ENCODE results near the gene TMPO.
"Not testable (repeated sequence)": the region's sequence is repeated elsewhere in the genome, so short reads cannot be mapped to it uniquely, and the experiment has no call there.

The TMPO gene

DNA sequence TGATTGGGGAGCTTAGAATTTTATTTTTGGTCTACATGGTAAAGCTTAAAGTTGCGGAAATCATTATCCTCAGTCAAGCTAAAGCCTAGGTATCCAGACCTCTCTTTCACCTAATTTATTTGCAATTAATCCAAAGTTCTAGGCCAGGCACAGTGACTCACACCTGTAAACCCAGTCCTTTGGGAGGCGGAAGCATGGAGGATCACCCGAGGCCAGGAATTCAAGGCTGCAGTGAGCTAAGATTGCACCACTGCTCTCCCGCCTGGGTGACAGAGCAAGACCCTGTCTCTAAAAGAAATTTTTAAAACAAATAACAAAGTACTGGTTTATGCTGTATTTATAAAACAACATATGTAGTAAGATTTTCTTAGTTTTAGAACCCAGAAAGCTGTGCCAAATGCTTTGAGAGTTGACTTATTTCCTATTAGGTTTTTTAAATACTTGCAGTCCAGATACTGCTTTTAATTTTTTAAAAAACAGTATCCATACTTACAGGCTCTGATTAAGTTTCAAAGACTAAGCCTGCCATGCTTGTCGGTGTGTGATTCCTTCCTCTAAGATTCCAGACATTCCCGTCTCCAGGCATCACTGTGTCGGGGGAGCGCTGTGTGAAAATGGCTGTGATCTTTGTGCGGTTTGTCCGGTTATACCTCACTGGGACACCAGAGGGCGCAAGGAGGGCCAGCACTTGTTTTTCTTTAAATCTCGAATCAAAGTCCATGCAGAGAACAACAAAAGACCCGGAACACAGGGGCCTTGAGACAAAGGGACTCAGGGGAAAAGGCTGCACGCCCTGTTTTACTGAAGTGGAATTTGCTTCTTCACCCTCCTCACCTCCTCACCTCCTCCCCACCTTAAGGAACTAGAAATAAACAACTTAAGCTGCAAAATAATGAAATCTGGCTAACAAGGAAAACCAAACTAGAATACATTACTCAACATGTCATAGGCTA is 24.6 kb upstream of the TMPO start:
- FAIRE-seq = peak; percentile 87
- peak; percentile 49 for DNase-seq (ENCODE audit: insufficient read length, low spot score)
- TF ChIP-seq POLR2A (IDR thresholded peaks at IDR 0.05; ENCODE audit: low read depth, low read length) = no peak

DNA sequence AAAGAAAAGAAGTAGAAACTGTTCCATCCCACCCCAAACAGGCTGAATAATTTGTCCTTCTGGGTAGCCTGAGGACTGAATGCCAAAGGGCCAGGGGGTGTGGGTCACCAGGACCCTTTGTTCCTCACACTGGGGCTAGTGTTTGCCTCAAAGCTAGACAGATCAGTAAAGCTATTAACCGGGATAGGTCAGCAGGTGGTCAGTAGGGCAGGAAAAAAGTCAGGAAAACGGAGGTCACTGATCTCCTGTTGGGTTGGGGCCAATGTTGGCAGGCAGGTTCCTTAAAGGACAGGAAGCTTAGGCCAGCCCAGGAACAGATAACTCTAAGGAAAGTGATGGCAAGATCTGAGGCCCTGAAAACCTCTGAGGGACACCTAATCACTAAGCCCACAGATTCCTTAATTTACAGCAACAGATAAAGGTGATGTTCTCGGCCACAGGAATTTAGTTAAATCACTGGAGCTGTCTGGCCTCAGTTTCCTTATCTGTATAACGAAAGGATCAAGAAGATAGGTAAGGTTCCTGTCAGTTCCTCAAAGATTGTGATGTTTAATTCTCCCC is 22.7 kb upstream of the TMPO start:
- FAIRE-seq (no peak), DNase-seq (ENCODE audit: insufficient read length, low spot score) (no peak)
- no peak for TF ChIP-seq POLR2A (IDR thresholded peaks at IDR 0.05; ENCODE audit: low read depth, low read length)

DNA sequence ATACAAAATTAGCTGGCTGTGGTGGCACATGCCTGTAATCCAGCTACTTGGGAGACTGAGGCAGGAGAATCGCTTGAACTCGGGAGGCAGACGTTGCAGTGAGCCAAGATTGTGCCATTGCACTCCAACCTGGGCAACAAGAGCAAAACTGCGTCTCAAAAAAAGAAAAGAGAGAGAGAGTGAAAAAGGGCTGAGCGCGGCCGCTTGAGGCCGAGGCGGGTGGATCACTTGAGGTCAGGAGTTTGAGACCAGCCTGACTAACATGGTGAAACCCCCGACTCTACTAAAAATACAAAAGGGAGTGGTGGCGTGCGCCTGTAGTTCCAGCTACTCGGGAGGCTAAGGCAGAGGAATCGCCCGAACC is 14.1 kb upstream of the TMPO start:
- not testable (repeated sequence) for DNase-seq (ENCODE audit: insufficient read length, low spot score); FAIRE-seq

DNA sequence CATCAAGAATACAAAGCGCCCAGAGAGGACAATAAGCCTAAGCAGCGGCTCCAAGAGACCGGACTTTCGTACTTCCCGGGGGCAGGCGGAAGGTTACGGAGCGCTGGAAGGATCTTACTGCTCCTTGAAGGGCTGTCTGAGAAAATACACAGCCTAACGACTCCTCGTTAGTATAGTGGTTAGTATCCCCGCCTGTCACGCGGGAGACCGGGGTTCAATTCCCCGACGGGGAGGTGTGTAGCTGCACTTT is 12.1 kb upstream of the TMPO start:
- DNase-seq (ENCODE audit: insufficient read length, low spot score) (peak; percentile 40), FAIRE-seq (no peak)
- TF ChIP-seq POLR2A (IDR thresholded peaks at IDR 0.05; ENCODE audit: low read depth, low read length) = no peak

DNA sequence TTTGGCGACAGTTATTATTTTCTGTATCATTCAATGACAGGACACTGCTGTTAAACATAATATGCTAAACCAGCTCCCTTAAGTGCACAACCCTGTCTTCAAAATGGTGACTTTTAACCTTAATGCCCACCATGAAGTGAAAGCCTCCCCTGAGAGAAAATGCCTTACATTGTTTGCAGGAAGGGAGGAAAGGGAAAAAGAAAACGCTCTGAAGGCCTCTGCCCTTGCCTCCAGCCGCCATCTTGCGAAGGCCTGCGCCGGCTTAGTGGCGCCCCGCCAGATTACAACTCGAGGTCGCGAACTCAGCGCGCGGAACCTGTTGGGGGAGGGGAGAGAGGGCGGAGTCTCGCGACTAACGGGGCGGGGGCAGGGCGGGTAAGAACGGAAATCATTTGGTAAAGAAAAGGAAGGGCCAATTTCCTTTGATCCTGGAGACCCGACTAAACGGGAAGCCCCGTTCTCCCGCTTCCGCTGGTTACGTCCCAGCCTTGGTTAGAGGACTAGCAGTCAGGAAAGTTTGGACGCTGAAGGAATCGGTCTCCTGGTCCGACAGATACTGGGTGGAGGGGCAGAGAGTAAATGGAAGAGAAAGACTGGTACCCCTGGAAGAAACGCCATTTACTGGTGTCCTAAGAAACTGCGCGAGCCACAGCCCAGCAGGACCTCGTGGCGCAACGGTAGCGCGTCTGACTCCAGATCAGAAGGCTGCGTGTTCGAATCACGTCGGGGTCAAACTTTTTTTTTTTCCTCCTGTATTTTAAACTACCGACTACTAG is 11.6 kb upstream of the TMPO start:
- no peak; the same call in 1 of the 2 replicates for TF ChIP-seq POLR2A (IDR thresholded peaks at IDR 0.05; ENCODE audit: low read depth, low read length)
- FAIRE-seq = no peak
- DNase-seq (ENCODE audit: insufficient read length, low spot score) = peak; percentile 49

DNA sequence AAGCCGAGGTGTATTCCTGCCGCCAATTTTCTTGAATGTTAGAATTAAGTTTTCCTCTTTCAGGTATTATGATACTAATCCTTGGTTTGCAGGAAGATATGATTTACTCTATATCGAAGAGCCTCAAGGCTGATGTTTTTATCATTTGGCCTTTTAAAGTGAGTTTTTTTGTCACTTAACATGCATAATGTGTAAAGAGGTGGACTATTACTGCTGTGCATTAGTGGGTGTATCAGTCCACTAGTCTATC is 11.1 kb upstream of the TMPO start:
- FAIRE-seq (no peak), DNase-seq (ENCODE audit: insufficient read length, low spot score) (no peak)
- no peak for TF ChIP-seq POLR2A (IDR thresholded peaks at IDR 0.05; ENCODE audit: low read depth, low read length)

DNA sequence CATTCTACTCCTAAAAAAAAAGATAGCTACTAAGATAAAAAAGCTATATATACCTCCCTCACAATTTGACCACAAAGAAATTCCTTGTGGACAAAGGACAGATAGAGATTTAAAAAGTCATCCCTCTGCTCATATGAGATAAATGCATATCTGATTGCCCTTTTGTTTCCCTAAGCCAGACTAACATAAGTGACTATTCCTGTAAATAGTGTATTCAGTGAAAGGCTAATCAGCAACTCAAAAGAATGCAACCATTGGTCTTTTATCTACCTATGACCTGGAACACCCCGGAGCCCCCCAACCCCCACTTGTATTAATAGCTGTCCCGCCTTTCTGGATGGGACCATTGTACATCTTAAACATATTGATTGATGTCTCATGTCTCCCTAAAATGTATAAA is 6.3 kb upstream of the TMPO start:
- DNase-seq (ENCODE audit: insufficient read length, low spot score) (no peak), FAIRE-seq (no peak)
- TF ChIP-seq POLR2A (IDR thresholded peaks at IDR 0.05; ENCODE audit: low read depth, low read length) = no peak

DNA sequence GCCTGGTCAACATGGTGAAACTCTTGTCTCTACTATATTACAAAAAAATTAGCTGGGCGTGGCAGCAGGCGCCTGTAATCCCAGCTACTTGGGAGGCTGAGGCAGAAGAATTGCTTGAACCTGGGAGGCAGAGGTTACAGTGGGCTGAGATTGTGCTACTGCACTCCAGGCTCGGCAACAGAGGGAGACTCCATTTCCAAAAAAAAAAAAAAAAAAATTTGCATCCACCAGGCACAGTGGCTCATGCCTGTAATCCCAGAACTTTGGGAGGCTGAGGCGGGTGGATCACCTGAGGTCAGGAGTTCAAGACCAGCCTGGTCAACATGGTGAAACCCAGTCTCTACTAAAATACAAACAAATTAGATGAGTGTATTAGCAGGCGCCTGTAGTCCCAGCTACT is 3.6 kb upstream of the TMPO start:
- not testable (repeated sequence) for DNase-seq (ENCODE audit: insufficient read length, low spot score); FAIRE-seq

DNA sequence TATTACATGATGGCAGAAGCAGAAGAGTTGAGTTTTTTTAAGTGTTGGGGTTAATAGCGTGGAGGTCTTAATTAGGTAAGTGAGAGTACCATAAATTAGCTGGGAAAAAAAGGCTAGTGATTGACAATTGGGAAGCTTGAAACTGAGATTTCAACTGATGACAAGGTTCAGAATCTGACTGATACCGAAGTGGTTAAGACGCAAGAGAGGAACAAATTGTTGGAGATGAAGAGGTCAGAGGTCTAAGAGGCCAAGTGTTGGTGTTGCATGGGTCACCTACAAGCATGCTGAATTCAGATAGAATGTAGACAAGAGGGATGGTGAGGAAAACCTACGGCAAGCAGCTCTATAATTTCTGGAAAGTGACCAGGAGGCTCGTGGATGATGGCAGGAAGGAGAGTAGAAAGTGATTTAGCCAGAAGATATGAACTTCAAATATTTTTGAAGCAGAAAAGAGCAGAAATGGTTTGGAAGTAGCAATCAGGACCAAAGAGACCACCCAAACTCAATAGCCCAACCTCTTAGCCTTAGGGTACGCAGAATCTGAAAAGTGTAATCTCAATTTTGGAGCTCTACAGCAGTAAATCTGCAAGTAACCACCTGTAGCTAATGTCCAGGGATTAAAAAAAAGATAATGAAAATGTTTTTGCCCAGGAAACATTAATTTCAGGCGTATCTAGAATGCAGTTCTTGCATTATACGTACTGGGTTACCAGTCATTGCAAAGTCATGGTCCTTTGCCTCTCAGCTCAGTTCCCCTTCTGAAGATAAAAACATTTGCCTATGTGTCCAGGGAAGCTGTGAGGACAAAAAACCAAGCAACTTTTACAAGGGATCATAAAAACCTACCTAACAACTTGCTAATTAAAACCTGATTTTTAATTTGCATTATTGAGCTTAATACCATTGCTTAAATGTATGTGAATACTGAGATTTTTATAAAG is 1.7 kb upstream of the TMPO start:
- DNase-seq (ENCODE audit: insufficient read length, low spot score) = no peak
- no peak for FAIRE-seq
- no peak for TF ChIP-seq POLR2A (IDR thresholded peaks at IDR 0.05; ENCODE audit: low read depth, low read length)

DNA sequence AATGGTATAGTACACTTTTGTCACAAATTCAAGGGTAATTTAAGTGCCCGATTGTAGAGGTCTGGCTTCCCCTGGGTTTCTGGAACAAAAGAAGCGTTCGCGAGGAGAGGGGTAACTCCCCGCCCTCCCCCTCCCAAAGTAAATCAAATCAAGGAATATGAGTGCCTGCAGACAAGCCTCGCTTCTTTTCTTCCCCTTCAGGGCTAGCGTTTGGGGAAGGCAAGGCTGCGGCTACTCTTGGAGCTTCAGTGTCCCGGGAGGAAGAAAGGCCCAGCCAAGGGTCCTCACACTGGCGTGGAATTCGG is 456 bp upstream of the TMPO start:
- FAIRE-seq (no peak), DNase-seq (ENCODE audit: insufficient read length, low spot score) (no peak)
- TF ChIP-seq POLR2A (IDR thresholded peaks at IDR 0.05; ENCODE audit: low read depth, low read length) = no peak

DNA sequence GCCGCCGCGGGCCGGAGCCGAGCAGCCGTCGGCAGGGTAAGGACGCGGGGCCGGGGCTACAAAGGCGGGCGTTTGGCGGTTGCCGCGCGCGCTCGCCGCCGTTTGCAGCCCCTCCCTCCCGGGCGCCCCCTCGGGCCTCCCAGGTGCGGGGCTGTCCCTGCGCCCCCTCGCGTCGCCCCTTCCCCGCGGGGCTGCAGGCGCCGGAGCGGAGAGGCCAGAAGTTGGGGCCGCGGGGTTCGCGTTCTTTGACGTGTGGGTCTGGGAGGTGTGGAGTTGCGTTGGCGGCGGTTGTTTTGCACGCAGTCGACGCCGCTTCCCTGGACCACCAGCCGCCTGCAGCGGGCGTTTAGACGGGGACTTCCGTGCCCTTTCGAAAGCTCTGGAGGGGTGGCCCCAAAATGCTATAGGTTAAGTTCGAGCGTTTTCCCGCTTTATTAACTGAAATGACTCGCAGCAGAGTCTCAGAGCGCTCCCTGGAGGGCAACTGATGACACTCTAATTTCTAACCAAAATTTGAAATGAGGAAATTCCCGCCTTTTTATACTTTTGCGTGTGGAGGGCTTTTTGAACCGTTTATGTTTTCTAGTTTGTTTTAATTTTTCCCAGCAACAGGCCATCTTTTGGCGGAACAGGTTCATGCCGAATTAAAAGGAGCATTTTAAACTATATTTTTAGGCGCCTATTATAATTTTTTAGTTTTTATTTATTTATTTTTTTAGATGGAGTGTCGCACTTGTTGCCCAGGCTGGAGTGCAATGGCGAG is 902 bp downstream of the TMPO start:
- peak; percentile 45; the same call in 1 of the 2 replicates for TF ChIP-seq POLR2A (IDR thresholded peaks at IDR 0.05; ENCODE audit: low read depth, low read length)
- FAIRE-seq (no peak), DNase-seq (ENCODE audit: insufficient read length, low spot score) (peak; percentile 44)

DNA sequence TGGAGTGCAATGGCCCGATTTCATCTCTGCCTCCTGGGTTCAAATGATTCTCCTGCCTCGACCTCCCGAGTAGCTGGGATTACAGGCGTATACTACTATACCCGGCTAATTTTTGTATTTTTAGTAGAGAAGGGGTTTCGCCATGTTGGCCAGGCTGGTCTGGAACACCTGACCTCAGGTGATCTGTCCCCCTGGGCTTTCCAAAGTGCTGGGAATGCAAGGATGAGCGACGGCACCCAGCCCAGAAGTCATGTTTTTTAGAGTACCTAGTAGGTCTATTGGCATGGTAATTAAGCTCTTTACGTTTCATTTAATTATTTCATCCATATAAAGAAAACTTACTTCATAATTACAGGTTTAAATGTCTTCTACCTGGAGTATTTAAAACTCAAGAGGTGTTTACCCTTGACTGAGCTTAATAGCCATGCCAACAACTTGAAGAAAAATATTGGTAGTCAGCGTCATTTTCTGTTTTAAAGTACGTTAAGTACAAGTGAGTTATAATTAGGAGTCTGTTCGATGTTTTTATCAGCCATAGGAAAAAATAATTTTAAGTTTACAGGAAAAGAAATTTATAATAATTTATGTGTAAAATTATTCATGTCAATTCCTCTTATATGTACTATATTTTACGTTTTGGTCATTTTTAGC is 4.0 kb downstream of the TMPO start:
- DNase-seq (ENCODE audit: insufficient read length, low spot score) (no peak), FAIRE-seq (no peak)
- no peak for TF ChIP-seq POLR2A (IDR thresholded peaks at IDR 0.05; ENCODE audit: low read depth, low read length)

DNA sequence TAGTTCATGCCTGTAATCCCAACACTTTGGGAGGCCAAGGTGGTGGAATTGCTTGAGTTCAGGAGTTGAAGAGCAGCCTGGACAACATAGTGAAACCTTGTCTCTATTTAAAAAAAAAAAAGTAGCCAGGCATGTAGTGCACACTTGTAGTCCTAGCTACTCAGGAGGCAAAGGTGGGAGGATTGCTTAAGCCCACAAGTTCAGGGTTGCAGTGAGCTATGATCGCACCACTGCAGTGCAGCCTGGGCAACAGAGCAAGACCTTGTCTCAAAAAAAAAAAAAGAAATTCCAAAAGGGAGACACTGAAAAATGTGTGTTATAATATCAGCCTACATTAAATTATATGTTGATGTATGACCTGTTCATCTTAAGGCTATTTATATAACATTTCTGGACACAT is 14.7 kb downstream of the TMPO start:
- DNase-seq (ENCODE audit: insufficient read length, low spot score) (no peak), FAIRE-seq (no peak)
- no peak for TF ChIP-seq POLR2A (IDR thresholded peaks at IDR 0.05; ENCODE audit: low read depth, low read length)
